GM19099 (cell line): Measurements from ENCODE around the gene TICAM2.

Experiments
- POLR2A ChIP-seq: IDR thresholded peaks from 3 replicates; pipeline ENCODE4 v1.6.1; 2011; ENCODE audit warnings: low read depth; ENCODE audit not compliant: insufficient read length; ENCODE audit errors: extremely low read depth

Gene TICAM2

DNA sequence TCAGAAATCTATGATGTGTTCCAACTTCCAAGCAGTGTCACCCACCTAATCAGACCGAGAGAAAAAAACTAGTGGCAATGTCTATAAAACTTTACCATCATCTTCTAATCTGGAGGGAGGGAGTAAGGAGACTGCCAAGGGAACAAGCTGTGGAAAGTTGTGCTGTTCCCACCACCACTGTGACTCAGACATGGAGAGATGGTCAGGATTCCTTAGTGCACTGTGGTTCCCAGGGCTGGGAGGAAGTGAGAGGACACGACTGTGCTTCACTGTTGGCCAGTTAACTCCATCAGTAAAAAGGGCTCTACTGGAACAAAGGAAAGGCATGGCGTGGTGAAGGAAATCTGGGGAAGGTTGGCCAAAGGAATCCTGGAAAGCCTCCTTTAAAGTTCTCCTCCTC is 18.8 kb downstream of the TICAM2 start:
- TF ChIP-seq POLR2A = no peak

DNA sequence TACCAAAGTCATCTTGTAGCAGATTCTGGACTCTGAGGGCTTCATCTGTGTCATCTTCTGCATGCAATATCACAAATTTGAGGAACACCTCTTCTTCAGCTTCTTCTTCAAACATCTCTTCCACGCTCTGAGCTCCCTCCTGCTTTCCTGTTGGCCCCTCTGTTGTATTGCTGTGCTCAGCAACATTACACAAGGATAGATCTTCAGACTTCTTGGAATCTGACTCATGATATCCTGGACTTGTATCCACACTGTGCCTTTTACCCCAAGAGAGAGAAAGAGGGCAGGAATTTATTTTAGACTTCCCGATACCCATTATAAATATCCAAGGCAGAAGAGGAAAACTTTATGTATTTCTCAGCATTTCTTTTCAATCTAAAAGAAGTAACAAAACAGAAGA is 21.3 kb downstream of the TICAM2 start:
- TF ChIP-seq POLR2A = no peak

DNA sequence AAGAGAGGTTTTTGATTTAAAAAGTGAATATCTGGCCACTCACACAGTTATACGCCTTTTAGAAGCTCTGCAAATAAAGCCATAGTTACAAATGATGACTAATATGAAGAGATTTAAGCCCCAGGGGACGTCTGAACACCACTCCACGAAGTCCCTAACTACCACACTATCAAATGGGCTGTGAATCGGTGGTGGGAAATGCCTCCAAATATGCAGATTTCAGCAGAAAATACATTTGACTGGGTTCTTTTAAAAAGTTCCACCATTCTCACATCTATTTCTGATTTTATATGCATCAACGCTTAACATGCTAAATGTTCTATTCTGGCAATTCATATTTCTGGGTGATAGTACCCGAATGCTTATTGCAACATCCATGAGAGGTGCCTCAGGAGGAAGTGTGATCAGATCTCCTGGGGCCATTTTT is 22.5 kb downstream of the TICAM2 start:
- no peak for TF ChIP-seq POLR2A

DNA sequence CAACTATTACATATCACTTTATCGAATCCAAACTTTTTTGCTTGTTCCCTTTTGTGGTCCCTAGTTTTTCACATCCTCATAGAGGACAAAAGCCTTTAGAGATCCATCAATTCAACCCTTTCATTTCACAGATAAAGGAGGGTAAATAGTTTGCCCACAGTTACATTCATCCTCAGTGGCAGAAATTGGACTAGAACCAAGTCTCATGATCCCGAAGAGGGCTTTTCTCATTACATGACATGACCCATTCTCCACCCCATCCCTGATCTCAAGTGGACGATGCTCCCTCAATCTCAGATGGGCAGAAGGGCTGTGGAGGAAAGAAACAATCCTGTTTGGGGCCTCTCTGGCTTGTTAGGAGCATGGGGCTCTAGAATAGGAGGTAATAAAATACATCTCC is 23.1 kb downstream of the TICAM2 start:
- TF ChIP-seq POLR2A = no peak

DNA sequence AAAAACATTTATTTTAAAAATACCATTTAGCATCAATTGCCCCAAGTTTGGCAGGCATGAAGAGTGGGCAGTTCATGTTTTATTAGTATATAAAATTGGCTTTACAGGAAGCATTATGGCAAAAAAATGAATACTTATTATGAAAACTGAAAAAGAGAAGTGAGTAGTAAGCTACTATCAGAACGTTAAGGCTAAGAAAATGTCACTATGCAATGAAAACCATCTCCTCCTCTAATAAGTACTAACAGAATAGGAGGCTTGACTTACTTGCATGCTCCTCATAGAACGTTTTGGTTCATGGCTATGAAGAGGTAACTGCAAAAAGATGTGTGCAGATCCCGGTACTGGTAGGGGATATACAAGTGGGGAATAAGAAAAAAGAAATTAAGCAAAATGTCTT is 23.6 kb downstream of the TICAM2 start:
- TF ChIP-seq POLR2A = no peak

DNA sequence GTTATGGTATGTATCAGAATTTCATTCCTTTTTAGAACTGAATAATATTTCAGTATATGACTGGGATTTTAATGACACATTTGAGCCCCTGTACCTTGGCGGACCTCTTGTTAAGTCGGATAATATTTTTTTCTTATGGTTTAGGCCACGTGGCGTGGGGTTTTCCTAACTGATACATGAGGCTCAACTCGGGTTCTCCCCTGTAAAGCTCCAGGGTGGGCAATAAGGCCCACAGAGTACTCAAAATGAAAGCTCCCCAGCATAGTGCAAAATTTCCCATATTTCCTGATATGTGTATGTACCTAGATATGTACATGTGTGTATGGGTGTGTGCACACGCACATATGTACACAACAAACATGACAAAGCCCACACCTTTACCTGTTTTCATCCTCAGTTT is 24.5 kb downstream of the TICAM2 start:
- TF ChIP-seq POLR2A = no peak

DNA sequence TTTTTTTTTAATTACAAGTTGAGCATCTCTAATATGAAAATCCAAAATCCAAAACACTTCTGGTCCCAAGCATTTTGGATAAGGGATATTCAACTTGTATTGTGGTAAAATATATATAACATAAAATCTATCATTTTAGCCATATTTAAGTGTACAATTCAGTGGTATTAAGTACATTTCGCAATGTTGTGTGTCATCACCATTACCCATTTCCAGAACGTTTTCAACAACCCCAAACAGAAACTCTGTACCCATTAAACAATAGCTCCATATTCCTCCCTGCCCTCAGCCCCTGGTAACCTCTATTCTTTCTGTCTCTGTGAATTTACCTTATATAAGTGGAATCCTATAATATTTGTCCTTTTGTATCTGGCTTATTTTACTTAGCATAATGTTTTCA is 24.9 kb downstream of the TICAM2 start:
- no peak for TF ChIP-seq POLR2A

DNA sequence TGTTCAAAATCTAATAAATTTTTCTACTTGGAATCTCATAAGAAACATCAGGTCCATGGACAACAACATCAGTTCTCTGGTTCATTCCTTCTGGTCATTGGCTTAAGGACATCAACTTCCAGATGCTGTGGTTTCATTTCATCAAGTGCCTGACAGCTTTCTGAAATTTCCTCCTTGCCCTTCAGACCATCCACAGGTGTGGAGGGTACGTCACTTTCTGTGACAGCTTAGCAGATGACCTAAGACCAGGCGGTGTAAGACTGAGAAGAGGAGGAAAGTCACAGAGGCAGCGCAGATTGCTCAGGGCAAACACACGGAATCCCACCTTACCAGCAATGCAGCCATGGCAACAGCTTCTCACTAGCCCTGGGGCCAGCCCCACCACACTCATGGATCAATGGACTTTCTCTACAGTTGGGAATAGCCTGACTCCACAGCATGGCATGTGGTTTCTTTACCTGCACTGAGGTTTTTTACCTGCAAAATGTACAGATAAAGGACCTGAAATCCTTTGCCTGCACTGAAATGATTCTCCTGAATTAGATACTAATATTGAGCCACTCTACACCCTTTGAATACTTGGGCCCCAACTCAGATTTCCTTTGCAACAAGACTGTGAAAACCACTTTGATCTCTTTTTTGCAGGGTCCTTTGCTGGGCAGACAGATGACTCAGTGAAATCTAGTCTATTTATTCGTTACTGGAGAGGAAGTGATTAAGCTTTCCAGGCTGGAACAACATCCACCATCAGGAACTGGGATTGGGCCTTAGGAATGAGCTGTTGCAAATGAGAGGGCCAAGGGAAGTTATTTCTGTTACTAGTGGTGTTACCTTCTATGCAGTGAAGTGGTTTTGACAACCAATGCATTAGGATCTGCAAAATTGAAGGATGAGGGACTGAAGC is 26.9 kb downstream of the TICAM2 start:
- TF ChIP-seq POLR2A = no peak

DNA sequence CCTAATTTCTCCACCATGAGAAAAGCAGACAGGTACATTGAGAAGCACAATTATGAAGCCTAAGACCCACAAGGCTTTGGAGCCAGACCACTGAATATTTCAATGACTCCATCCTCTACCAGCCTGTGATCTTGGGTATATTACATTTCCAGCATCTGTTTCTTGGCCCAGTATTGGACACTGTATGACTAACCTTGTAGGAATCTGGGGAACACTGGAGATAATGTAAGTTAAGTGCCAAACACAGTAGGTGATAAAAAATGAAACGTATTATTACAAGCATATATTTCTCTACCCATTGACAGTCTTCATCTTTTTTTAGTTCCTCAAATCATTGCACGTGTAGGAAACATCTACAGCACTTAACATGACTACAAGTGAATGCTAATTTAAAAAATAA is 29.1 kb downstream of the TICAM2 start:
- TF ChIP-seq POLR2A = no peak

DNA sequence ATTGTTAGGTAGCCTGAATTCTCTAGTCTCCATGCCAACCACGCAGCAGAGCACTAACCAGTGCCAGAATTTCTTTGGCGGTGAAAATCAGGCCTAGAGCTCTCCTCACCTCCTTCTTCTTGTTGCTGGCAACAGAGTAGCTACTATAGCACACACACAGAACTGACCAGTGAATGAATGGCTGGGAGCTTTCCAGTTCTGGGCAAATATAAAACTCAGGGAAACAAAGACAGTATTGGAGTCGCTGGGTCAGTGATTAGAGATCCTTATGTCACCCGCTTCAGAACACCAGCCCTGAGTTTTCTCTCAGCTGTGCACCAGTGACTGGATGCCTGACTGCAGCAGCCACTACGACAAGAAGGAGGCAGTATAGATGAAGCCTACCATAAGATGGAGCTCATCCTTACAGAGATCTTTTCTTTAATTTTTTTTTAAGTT is 30.8 kb downstream of the TICAM2 start:
- no peak for TF ChIP-seq POLR2A

DNA sequence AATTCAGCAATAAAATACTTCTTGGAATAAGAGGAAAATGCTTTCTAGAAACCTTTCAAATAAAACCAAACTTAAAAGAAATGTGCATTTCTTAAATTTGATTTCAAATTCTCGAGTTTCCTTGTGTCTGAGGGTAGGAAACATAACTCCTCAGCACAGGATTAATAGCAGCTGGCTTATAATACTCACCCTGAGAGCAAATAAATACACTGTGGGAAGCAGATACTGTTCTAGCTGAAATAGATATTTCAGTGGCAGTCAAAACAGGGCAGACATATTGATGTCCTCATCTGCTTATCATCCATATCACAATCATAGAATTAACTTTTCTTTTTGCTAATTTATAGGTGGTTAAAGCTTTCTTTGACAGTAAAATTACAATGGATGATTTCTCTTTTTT is 33.6 kb downstream of the TICAM2 start:
- no peak for TF ChIP-seq POLR2A

DNA sequence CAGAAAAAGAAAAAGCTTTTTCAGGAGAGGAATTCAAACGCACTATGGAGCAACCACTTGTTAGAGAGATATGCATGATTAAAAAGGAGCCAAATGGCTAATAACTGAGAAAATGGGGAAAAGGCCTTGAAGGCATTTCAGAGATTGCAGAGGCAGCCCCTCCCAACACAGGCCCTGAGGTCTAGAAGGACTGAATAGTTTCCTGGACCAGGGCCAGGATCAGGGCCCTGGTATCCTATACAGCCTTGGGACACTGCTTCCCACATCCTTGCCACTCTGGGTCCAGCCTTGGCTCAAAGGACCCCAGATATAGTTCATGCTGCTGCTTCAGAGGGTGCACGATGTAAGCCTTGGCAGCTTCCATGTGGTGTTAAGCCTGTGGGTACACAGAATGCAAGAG is 37.0 kb downstream of the TICAM2 start:
- no peak for TF ChIP-seq POLR2A

DNA sequence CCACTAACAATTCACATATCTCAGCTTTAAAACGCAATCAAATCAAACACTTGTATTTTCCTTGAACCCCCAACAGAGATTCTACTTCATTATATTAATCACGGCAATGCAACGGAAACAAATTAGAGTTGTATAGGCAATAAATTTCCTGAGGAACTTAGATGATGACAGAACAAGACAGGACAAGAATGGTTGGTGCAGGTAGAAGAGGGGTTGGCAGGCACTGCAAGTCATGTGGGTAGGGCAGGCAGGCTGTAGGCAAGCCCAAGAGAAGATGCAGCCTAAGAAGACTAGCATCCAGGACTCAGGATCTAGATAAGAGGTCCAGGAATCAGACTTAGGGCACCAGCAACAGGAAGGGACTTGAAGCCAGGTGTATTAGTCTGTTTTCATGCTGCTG is 41.1 kb downstream of the TICAM2 start:
- TF ChIP-seq POLR2A = no peak

DNA sequence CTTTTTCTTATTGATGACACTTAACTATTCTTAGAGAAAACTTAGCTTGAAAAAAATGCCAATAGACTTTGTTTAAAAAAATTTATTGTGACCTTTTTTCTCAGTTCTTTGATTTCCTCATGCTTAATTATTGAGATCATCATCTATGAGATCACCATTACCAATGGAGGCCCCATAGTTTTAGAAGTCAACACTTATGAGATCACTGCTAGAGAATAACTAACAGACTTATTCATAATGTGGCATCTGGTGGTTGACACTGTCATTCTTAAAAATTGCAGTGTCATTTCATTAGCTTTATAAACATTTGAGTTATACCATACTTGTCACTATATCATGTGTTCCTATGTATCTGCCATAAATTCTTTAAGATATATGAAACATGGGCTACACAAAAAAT is 42.8 kb downstream of the TICAM2 start:
- no peak for TF ChIP-seq POLR2A

DNA sequence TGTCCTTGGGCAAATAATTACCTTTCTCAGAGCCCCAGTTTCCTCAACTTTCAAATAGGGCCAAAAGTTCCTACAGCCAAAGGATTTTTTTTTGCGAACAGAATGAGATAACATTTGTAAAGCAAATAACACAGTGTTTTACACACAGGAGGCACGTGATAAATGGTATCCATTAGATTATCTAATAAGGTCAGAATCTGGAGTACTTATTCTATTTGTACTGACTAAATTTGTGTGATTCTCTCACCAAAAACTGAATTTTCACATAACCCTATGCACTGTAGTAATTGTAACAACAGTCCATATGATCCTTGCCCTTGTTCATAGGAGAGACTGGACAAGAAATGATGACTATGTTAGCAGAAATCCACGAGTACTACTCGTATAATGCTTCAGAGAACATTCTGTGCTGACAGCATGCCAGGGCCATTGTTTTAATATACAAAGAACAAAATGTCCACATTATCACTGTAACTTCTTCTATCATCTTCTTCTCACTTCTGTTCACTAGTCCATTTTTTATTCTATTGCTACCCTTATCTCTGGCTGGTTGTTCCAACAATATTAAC is 43.8 kb downstream of the TICAM2 start:
- TF ChIP-seq POLR2A = no peak

DNA sequence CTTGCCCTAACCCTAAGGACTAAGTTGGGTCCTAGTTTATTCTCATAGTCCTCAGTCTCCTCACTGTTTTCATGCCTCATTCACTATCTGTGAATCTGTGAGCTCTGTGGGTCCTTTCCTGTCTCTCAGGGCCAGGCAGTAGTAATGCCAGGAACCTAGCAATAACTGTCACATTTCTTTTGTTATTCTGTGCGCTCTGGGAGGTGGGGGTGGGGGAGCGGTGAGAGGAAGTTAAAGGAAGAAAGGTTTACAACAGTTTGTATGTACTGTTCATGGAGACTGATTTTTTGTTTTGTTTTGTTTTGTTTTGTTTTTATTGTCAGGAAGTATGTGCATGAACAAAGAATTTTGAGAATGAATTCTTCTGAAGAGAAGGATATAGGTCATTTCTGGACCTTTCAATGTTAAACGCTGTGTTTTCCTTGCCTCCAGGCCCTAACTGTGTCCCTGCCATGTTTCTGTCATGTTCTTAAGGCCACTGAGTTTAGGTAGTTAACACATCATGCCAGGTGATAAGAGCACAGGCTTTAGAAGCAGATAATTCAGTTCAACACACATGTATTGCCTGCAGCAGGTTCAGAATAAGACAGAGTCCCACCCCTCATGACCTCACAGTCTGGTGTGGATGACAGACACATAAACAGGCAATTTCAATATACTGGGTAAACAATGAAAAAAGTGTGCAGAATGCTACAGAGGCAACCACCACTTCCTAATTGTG is 44.5 kb downstream of the TICAM2 start:
- TF ChIP-seq POLR2A = no peak
